ENCODE data around the gene MYL11.

DNA sequence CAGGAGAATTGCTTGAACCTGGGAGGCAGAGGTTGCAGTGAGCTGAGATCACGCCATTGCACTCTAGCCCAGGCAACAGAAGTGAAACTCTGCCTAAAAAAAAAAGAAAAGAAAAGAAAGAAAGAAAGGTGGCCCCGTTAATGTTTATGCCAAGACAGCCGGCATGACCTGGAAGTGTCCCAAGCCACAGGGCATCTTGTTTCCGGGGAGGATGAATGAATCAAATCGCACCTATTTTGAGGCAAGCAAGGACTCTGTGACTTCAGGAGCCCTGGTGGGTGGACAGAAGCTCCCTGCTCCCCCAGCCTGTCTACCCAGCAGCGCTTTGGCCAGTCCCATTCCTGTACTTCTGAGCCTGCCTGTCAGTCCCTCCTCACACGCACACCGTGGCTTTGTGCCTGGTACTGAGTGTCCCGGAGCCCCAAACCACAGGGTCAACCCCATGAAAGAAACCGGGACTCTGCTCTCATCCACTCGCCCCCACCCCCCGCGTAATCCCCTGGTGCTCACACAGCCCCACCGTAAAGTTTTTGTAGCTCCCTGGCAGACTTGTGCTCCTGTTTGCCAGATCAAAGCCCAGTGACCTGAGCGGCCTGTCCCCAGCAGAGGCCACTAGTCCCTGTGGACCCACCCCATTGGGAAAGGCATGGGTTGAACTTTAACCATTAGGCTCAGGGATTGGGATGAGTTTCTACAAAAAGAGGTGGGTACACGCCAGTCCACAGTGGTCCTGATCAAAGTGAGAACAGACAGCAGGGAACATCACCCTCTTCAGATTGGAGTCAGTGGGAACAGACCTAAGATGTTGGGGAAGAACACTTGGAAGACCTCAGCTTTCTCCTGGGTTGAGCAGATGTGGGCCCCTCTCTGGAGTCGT lies 38.8 kb upstream of the MYL11 start:
- TF ChIP-seq POLR2A (IDR thresholded peaks at IDR 0.05) (no peak), CTCF (IDR thresholded peaks at IDR 0.05) (no peak), EP300 (IDR thresholded peaks at IDR 0.05; ENCODE audit: low read depth) (no peak), POLR2AphosphoS5 (IDR thresholded peaks at IDR 0.05) (no peak)
